HG02840 (cell line): Measurements from ENCODE around the gene SPINT2.

Source experiments
- ATAC-seq: cut with Tn5 transposase; IDR thresholded peaks from one replicate; pipeline ENCODE4 v1.9.1; 2021; ENCODE audit warnings: mild to moderate bottlenecking, moderate library complexity, moderate number of reproducible peaks; ENCODE audit not compliant: unreplicated experiment, low FRiP score

SPINT2 gene

GRCh38 chr19:38265921-38266429 lies 1.6 kb downstream of the SPINT2 start:
- no peak for ATAC-seq

GRCh38 chr19:38266981-38267597 lies 2.7 kb downstream of the SPINT2 start:
- no peak for ATAC-seq

- no peak for ATAC-seq
Measured at GRCh38 chr19:38267761-38268483, 3.5 kb downstream of the SPINT2 start.

GRCh38 chr19:38268539-38268938 lies 4.2 kb downstream of the SPINT2 start:
- no peak for ATAC-seq

GRCh38 chr19:38270587-38271167 lies 6.3 kb downstream of the SPINT2 start:
- ATAC-seq: no peak

- no peak for ATAC-seq
Measured at GRCh38 chr19:38273499-38273898, 9.1 kb downstream of the SPINT2 start.

GRCh38 chr19:38274739-38275138 lies 10.4 kb downstream of the SPINT2 start:
- no peak for ATAC-seq

- no peak for ATAC-seq
Measured at GRCh38 chr19:38276942-38277517, 12.7 kb downstream of the SPINT2 start.

GRCh38 chr19:38277549-38277948 lies 13.2 kb downstream of the SPINT2 start:
- ATAC-seq: no peak

GRCh38 chr19:38277969-38278680 lies 13.8 kb downstream of the SPINT2 start:
- ATAC-seq: no peak

- no peak for ATAC-seq
Measured at GRCh38 chr19:38278751-38279150, 14.4 kb downstream of the SPINT2 start.

- no peak for ATAC-seq
Measured at GRCh38 chr19:38280030-38280921, 15.9 kb downstream of the SPINT2 start.

GRCh38 chr19:38281811-38282566 lies 17.6 kb downstream of the SPINT2 start:
- ATAC-seq: no peak

GRCh38 chr19:38283271-38283670 lies 18.9 kb downstream of the SPINT2 start:
- no peak for ATAC-seq

- no peak for ATAC-seq
Measured at GRCh38 chr19:38284422-38284821, 20.0 kb downstream of the SPINT2 start.

GRCh38 chr19:38285567-38285966 lies 21.2 kb downstream of the SPINT2 start:
- ATAC-seq: no peak

- ATAC-seq: no peak
Measured at GRCh38 chr19:38287604-38288003, 23.2 kb downstream of the SPINT2 start.

- no peak for ATAC-seq
Measured at GRCh38 chr19:38288123-38288855, 23.9 kb downstream of the SPINT2 start.
